GM12878 (cell line): Measurements from ENCODE around the gene PLB1.

Experiments used
- BACH1 ChIP-seq: fragments of 450-650 bp; IDR thresholded peaks from 2 replicates; pipeline ENCODE4 v1.6.1; 2017; ENCODE audit warnings: mild to moderate bottlenecking, borderline replicate concordance
- CHD4 ChIP-seq: fragments of 200-600 bp; sonication (generic); IDR thresholded peaks from 2 replicates; pipeline ENCODE4 v1.6.1; 2016; ENCODE audit warnings: mild to moderate bottlenecking
- NFYB ChIP-seq: IDR thresholded peaks from 2 replicates; pipeline ENCODE4 v1.6.1; 2011; ENCODE audit warnings: low read depth, mild to moderate bottlenecking, low read length, improper control_type of control experiment, moderate library complexity; ENCODE audit not compliant: insufficient read depth
- POLR2AphosphoS2 ChIP-seq: IDR thresholded peaks from 2 replicates; pipeline ENCODE4 v1.6.1; 2011; ENCODE audit warnings: low read depth, mild to moderate bottlenecking, low read length, improper control_type of control experiment, moderate library complexity
- POLR2AphosphoS5 ChIP-seq: IDR thresholded peaks from 2 replicates; pipeline ENCODE4 v1.6.1; 2011; ENCODE audit warnings: mild to moderate bottlenecking, low read length, inconsistent platforms
- ZNF274 ChIP-seq: IDR thresholded peaks from one replicate; pipeline ENCODE4 v1.8.0; 2011; ENCODE audit not compliant: insufficient read length, insufficient read depth
- ZSCAN29 ChIP-seq: fragments of 450-650 bp; IDR thresholded peaks from 2 replicates; pipeline ENCODE4 v1.6.1; 2017; ENCODE audit warnings: mild to moderate bottlenecking, moderate library complexity
- TF ChIP-seq, protein P1 (sequence below): IDR thresholded peaks from 2 replicates; pipeline ENCODE4 v1.6.1; 2012; ENCODE audit warnings: low read depth, low read length, improper control_type of control experiment

DNA sequence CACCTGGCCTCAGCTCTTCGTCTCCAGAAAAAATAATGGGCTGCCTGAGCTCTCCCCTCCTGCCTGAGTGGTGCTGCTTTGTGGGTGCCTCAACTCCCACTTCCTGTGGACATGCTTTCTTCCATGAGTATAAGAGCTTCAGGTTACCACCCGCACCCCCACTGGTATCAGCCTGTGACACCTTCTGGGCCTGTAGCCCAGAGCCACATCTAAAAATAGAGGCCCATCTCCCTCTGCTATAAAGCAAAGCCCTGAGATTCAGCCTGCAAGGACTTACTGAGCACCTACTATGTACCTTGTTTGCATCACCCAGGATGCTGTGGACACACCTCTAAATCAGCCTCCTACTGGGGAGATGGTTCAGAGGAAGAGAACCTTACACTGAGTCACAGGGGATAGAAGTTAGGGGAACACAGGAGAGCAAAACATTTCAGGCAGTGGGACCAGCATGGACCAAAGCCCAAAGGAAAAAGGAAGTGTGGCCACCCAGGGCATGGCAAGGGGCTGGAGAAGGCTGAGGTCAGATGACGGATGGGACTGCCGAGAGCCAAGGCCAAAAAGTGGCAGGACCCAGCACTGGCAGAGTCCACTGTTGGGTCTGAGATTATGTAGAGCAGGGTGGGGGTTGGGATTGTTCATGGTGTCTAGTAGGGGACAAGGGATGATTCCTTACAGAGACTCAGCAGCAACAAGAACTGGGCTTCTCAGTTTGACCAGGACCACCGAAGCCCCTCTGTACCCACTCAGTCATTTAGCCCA is 132.0 kb downstream of the PLB1 start:
- TF ChIP-seq POLR2AphosphoS2 = no peak
- TF ChIP-seq, protein P1, sequence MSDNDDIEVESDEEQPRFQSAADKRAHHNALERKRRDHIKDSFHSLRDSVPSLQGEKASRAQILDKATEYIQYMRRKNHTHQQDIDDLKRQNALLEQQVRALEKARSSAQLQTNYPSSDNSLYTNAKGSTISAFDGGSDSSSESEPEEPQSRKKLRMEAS = no peak
- TF ChIP-seq CHD4 = no peak
- no peak for TF ChIP-seq BACH1
- TF ChIP-seq ZSCAN29 = no peak
- TF ChIP-seq POLR2AphosphoS5 = no peak
- no peak for TF ChIP-seq ZNF274
- no peak for TF ChIP-seq NFYB
